Hypothalamus (tissue), 51 donors: Measurements from ENCODE around the gene DNAH11.

ENCODE experiments used
- DNase-seq, 51 donors: peaks; one replicate each; lab custom pipeline; 2025; lab: John Stamatoyannopoulos, UW

The DNAH11 gene

GRCh38 chr7:21550076-21550475 lies 7.2 kb downstream of the DNAH11 start:
- no peak for DNase-seq

- DNase-seq: no peak
These were observed 8.1 kb downstream of the DNAH11 start for GRCh38 chr7:21550821-21551531.

GRCh38 chr7:21562385-21562784 lies 19.5 kb downstream of the DNAH11 start:
- DNase-seq: no peak

GRCh38 chr7:21565614-21566013 lies 22.8 kb downstream of the DNAH11 start:
- DNase-seq: no peak

- DNase-seq: no peak
These were observed 23.3 kb downstream of the DNAH11 start for GRCh38 chr7:21566094-21566493.

- DNase-seq: peak in 1 of 51 donors; percentile 5
These were observed 25.9 kb downstream of the DNAH11 start for GRCh38 chr7:21568762-21569161.

GRCh38 chr7:21572331-21573313 lies 29.8 kb downstream of the DNAH11 start:
- no peak for DNase-seq

- no peak for DNase-seq
These were observed 36.7 kb downstream of the DNAH11 start for GRCh38 chr7:21579341-21580072.

GRCh38 chr7:21580073-21580521 lies 37.3 kb downstream of the DNAH11 start:
- no peak for DNase-seq

- no peak for DNase-seq
These were observed 42.4 kb downstream of the DNAH11 start for GRCh38 chr7:21585070-21585724.

GRCh38 chr7:21587139-21587784 lies 44.4 kb downstream of the DNAH11 start:
- DNase-seq: no peak

- DNase-seq: no peak
These were observed 54.0 kb downstream of the DNAH11 start for GRCh38 chr7:21596801-21597200.

- no peak for DNase-seq
These were observed 60.6 kb downstream of the DNAH11 start for GRCh38 chr7:21603462-21603861.

GRCh38 chr7:21603972-21604749 lies 61.3 kb downstream of the DNAH11 start:
- DNase-seq: no peak

- DNase-seq: no peak
These were observed 62.3 kb downstream of the DNAH11 start for GRCh38 chr7:21605008-21605585.

- DNase-seq: no peak
These were observed 65.6 kb downstream of the DNAH11 start for GRCh38 chr7:21608465-21608864.

GRCh38 chr7:21611129-21611528 lies 68.3 kb downstream of the DNAH11 start:
- DNase-seq: no peak

- DNase-seq: no peak
These were observed 73.3 kb downstream of the DNAH11 start for GRCh38 chr7:21616091-21616490.
